Measurements from ENCODE around the gene HIPK2.

GRCh38 chr7:139675127-139676125 lies 102.4 kb downstream of the HIPK2 start:
- TF ChIP-seq POLR2AphosphoS5 (IDR thresholded peaks at IDR 0.05), result no peak
- TF ChIP-seq, protein P1, sequence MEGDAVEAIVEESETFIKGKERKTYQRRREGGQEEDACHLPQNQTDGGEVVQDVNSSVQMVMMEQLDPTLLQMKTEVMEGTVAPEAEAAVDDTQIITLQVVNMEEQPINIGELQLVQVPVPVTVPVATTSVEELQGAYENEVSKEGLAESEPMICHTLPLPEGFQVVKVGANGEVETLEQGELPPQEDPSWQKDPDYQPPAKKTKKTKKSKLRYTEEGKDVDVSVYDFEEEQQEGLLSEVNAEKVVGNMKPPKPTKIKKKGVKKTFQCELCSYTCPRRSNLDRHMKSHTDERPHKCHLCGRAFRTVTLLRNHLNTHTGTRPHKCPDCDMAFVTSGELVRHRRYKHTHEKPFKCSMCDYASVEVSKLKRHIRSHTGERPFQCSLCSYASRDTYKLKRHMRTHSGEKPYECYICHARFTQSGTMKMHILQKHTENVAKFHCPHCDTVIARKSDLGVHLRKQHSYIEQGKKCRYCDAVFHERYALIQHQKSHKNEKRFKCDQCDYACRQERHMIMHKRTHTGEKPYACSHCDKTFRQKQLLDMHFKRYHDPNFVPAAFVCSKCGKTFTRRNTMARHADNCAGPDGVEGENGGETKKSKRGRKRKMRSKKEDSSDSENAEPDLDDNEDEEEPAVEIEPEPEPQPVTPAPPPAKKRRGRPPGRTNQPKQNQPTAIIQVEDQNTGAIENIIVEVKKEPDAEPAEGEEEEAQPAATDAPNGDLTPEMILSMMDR (IDR thresholded peaks at IDR 0.05), result no peak
